AG10803 (cell line): ENCODE results near the gene ZBTB20.

Experiments used
- DNase-seq: peaks from one replicate; pipeline ENCODE4 v3.0.0; 2010; ENCODE audit warnings: low read depth
- H3K4me3 ChIP-seq: 2 replicates; pipeline ENCODE4 v1.5.1; 2011; ENCODE audit warnings: mild to moderate bottlenecking, low read length, control low read depth
- CTCF ChIP-seq: conservative IDR thresholded peaks from 2 replicates; pipeline ENCODE4 v1.5.1; 2011; ENCODE audit warnings: mild to moderate bottlenecking, low read length, control low read depth, inconsistent platforms

ZBTB20 gene

GRCh38 chr3:114958930-114959329 is 188.2 kb downstream of the ZBTB20 start:
- no peak overlapping the region for H3K4me3 ChIP-seq
- no peak for DNase-seq
- no peak for TF ChIP-seq CTCF

- no peak overlapping the region for H3K4me3 ChIP-seq
- TF ChIP-seq CTCF = no peak
- DNase-seq = no peak
Observed at GRCh38 chr3:114953800-114954199, 193.3 kb downstream of the ZBTB20 start.

- no peak overlapping the region for H3K4me3 ChIP-seq
- TF ChIP-seq CTCF = no peak
- DNase-seq = no peak
Observed at GRCh38 chr3:114953215-114953799, 193.8 kb downstream of the ZBTB20 start.

GRCh38 chr3:114942773-114943172 is 204.3 kb downstream of the ZBTB20 start:
- no peak for TF ChIP-seq CTCF
- no peak for DNase-seq

GRCh38 chr3:114941626-114942309 is 205.3 kb downstream of the ZBTB20 start:
- no peak for TF ChIP-seq CTCF
- H3K4me3 ChIP-seq = no peak overlapping the region
- no peak for DNase-seq

More at GRCh38 chr3:114942773-114943172, 204.3 kb downstream of the ZBTB20 start:
- no peak overlapping the region for H3K4me3 ChIP-seq

DNA sequence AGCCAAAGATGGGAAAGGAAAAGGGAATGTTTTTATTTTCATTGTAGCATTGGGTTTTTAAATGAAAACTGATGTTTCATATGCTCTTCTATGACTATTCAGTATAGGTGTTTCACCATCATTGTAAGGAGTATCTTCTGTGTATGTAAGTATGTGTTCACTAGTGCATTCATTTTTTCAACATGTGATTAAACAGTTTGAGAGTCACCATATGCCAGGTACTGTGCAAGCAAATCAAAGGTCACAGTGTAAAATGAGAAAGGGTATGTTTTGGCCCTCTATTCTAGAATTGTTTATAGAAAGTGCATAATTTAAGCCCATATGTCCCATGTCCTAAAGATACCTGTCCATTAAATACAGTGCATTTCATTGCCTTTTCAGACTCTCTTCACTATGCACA is 207.2 kb downstream of the ZBTB20 start:
- H3K4me3 ChIP-seq = no peak overlapping the region
- DNase-seq = no peak
- no peak for TF ChIP-seq CTCF

DNA sequence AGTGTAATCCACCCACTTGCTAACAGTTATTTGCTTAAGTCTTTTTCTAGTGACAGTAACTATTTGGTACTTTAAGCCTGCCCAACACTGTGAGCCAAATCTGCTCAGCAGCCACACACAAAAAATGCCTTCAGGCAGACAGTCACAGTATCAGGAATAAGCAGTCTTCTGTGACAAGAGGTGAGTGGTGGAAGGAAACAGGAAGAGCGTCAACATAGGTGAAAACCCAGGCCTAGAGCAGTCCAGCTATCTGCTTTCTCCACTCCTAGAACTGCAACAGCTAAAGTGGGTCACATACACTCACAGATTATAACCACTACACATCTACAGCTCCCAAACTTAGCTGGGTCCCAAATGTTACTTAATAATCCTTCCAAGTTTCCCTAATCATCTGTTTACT is 213.7 kb downstream of the ZBTB20 start:
- no peak overlapping the region for H3K4me3 ChIP-seq
- TF ChIP-seq CTCF = no peak
- DNase-seq = no peak
